Loucy (cell line): ENCODE data around the gene PKDCC.

Source experiments
- EZH2phosphoT487 ChIP-seq: fragments of 200-600 bp; IDR thresholded peaks from 2 replicates; pipeline ENCODE4 v1.6.1; 2018; ENCODE audit warnings: antibody characterized with exemption, mild to moderate bottlenecking, moderate library complexity, borderline replicate concordance
- TF ChIP-seq, protein P1 (sequence below): fragments of 200-600 bp; sonication (generic); conservative IDR thresholded peaks from 2 replicates; pipeline ENCODE4 v1.5.1; 2014; ENCODE audit warnings: mild to moderate bottlenecking, antibody characterized with exemption, low read length

- TF ChIP-seq, protein P1, sequence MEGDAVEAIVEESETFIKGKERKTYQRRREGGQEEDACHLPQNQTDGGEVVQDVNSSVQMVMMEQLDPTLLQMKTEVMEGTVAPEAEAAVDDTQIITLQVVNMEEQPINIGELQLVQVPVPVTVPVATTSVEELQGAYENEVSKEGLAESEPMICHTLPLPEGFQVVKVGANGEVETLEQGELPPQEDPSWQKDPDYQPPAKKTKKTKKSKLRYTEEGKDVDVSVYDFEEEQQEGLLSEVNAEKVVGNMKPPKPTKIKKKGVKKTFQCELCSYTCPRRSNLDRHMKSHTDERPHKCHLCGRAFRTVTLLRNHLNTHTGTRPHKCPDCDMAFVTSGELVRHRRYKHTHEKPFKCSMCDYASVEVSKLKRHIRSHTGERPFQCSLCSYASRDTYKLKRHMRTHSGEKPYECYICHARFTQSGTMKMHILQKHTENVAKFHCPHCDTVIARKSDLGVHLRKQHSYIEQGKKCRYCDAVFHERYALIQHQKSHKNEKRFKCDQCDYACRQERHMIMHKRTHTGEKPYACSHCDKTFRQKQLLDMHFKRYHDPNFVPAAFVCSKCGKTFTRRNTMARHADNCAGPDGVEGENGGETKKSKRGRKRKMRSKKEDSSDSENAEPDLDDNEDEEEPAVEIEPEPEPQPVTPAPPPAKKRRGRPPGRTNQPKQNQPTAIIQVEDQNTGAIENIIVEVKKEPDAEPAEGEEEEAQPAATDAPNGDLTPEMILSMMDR = no peak
- TF ChIP-seq EZH2phosphoT487 = no peak
These were observed 46.3 kb downstream of the PKDCC start for GRCh38 chr2:42094114-42094513.
